Stimulated activated CD8-positive, alpha-beta memory T cell treated with anti-CD3 and anti-CD28 coated beads, Interleukin-12 subunit alpha, Interleukin-12 subunit beta, amount 100 ng/mL, for 4 hours (primary cell): ENCODE measurements around the gene XKR8.
A peak's percentile ranks its signal among the peaks of the same experiment; 100 is the strongest.

ENCODE experiments used
- DNase-seq: peaks from one replicate; pipeline ENCODE4 v3.0.0-alpha.2; 2020; ENCODE audit warnings: low read depth

The XKR8 gene

GRCh38 chr1:27959792-27960603 is at the start of gene XKR8:
Gene XKR8 (plus strand): TSS chr1:27959973. CDS start chr1:27960070, 97 bp downstream.
- DNase-seq, result peak; percentile 78

- DNase-seq, result no peak
These were observed 47.3 kb upstream of the XKR8 start for GRCh38 chr1:27912429-27912828.

GRCh38 chr1:27915082-27915575 is 44.6 kb upstream of the XKR8 start:
- no peak for DNase-seq

GRCh38 chr1:27922272-27922671 is 37.5 kb upstream of the XKR8 start:
- DNase-seq, result no peak

GRCh38 chr1:27928216-27928954 is 31.4 kb upstream of the XKR8 start:
- no peak for DNase-seq

GRCh38 chr1:27931184-27931583 is 28.6 kb upstream of the XKR8 start:
- DNase-seq, result no peak

- no peak for DNase-seq
These were observed 28.0 kb upstream of the XKR8 start for GRCh38 chr1:27931759-27932158.

GRCh38 chr1:27934818-27935549 is 24.8 kb upstream of the XKR8 start, which contains the start of gene SMPDL3B:
Gene SMPDL3B (plus strand): TSS chr1:27935000. CDS start chr1:27935184, 184 bp downstream.
- no peak for DNase-seq

- DNase-seq, result no peak
These were observed 24.1 kb upstream of the XKR8 start for GRCh38 chr1:27935721-27936120.

- DNase-seq, result no peak
These were observed 23.4 kb upstream of the XKR8 start for GRCh38 chr1:27936370-27936769.

GRCh38 chr1:27937524-27937836 is 22.3 kb upstream of the XKR8 start:
- DNase-seq, result no peak

- DNase-seq, result no peak
These were observed 21.3 kb upstream of the XKR8 start for GRCh38 chr1:27938488-27938887.

GRCh38 chr1:27940297-27940696 is 19.5 kb upstream of the XKR8 start:
- peak; percentile 34 for DNase-seq

- DNase-seq, result no peak
These were observed 18.8 kb upstream of the XKR8 start for GRCh38 chr1:27940870-27941560.

GRCh38 chr1:27941671-27942540 is 17.9 kb upstream of the XKR8 start:
- DNase-seq, result no peak

GRCh38 chr1:27945020-27945419 is 14.8 kb upstream of the XKR8 start:
- no peak for DNase-seq

- DNase-seq, result no peak
These were observed 10.7 kb upstream of the XKR8 start for GRCh38 chr1:27949027-27949426.

- DNase-seq, result no peak
These were observed 8.4 kb upstream of the XKR8 start for GRCh38 chr1:27951396-27951795.

- DNase-seq, result no peak
These were observed 7.6 kb upstream of the XKR8 start for GRCh38 chr1:27952147-27952546.

GRCh38 chr1:27954186-27954585 is 5.6 kb upstream of the XKR8 start:
- DNase-seq, result no peak

- no peak for DNase-seq
These were observed 4.7 kb upstream of the XKR8 start for GRCh38 chr1:27955076-27955475.
